GM18520 (cell line): ENCODE measurements around the gene TLE7.

Source experiments
- ATAC-seq: cut with Tn5 transposase; IDR thresholded peaks from one replicate; pipeline ENCODE4 v1.9.1; 2021; ENCODE audit not compliant: unreplicated experiment

TLE7 gene

DNA sequence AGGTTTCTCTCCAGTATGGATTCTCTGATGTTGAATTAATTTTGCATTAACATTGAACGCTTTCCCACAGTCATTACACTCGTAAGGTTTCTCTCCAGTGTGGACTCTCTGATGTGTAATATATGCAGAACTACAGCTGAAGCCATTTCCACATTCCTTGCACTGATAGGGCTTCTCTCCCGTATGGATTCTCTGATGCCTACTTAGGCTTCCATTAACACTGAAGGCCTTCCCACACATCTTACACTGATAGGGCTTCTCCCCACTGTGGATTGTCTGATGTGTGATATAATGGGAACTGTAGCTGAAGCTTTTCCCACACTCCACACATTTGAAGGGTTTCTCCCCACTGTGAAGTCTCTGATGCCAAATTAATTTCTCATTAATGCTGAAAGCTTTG is 7.2 kb upstream of the TLE7 start:
- ATAC-seq: no peak

DNA sequence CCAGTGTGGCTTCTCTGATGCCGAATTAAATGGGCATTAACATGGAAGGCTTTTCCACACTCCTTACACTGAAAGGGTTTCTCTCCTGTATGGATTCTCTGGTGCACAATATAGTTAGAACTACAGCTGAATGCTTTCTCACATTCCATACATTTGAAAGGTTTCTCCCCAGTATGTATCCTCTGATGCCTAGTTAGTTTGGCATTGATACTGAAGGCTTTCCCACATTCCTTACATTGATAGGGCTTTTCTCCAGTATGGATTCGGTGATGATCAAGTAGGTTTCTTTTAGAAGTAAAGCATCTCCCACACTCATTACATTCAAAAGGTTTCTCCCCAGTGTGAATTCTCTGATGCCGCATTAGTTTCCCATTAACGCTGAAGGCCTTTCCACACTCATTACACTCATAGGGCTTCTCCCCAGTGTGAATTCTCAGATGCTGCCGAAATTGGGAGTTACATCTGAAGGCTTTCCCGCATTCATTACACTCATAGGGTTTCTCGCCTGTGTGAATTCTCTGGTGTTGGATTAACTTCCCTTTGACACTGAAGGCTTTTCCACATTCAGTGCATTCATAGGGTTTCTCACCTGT is 6.5 kb upstream of the TLE7 start:
- ATAC-seq: no peak

DNA sequence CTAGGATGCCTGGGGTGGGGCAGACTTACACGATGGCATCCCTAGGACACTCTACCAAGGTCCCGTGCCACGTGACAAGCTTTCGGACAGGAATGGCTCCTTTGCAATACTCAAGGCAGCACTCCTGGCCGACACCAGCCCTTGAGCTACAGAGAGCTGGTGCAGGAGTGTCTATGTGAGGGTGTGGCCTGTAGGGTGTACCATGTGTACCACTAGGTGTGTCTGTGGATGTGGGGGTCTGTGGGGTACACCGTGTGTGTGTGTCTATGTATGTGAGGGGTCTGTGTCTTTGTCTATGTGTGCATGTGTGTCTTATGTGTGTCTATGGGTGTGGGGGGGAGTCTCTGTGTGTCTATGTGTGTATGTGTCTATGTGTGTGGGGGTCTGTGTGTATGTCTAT is 1.9 kb upstream of the TLE7 start:
- no peak for ATAC-seq

DNA sequence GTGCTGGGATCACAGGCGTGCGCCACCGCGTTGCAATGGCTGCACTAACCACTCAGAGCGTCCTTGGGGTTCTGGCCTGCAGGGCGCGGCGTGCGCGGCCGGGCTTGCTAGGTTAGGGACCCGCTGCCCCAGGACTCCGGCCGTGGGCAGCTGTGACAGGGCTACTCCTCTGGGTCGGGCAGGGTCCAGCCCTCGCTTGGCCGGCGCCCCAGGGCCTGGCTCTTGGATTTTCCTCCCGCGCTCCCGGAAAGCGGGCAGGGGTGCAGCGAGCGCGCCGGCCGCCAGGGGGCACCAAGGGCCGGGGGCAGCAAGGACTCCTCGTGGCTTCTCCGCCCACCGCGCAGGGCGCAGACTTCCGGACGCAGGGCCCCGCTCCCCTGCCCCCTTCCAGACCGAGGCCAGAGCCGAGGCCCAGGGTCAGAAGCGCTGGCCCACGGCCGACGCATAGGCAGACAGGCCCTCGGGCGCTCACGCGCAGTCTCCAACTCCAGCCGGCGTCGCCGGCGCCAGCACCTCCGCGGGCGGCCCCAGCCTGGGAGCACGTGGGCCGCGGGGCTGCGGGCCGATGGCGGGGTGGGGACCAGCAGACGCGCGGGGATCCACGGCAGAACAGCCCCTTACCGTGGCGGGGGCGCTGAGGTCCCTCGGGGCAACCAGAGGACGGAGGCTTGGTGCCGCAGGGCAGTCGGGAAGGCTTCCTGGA is 355 bp downstream of the TLE7 start:
- ATAC-seq: no peak

DNA sequence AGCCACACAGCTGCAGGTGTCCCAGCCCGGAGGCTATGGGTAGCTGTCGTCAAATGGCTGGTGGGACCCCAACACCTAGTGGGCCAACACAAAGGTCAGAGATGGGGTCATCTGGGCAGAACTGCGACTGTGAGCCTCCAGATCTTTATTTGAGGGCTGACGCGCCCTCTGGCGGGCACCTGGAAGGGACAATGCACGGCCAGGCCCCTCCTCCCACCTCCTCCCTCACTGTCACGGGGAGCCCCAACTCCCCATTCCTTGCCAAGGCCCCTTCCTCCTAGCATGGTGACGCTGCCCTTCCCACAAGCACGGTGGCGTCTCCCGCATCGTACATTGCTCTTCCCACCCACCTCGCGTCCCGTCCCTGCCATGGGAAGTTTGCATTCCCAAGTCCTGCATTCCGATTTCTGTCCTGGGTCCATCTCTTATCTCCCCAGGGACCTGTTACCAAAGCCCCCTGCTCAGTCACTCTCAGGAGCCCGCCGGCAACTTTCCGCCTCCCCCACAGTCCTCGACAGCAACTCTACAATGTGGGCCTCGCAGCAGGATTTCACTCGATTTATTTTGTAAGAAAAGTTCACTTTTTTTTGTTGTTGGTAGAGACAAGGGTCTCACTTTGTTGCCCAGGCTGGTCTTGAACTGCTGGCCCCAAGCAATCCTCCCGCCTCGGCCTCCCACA is 1.0 kb downstream of the TLE7 start:
- no peak for ATAC-seq

DNA sequence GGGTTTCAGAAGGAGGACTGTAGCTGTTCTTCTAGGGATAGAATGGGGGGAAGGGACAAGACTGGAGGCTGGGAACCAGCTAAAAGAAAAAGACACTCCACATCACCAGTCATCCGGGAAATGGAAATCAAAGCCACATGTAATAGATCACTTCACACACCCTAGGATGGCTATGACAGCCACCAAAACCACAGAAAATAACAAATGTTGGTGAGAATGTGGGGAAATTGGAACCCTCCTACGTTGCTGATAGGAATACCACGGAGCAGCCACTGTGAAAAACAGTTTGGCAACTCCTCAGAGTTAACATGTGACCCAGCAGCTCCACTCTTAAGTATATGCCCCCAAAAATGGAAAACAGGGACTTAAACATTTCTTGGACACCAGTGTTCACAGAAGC is 2.3 kb downstream of the TLE7 start:
- ATAC-seq: no peak

DNA sequence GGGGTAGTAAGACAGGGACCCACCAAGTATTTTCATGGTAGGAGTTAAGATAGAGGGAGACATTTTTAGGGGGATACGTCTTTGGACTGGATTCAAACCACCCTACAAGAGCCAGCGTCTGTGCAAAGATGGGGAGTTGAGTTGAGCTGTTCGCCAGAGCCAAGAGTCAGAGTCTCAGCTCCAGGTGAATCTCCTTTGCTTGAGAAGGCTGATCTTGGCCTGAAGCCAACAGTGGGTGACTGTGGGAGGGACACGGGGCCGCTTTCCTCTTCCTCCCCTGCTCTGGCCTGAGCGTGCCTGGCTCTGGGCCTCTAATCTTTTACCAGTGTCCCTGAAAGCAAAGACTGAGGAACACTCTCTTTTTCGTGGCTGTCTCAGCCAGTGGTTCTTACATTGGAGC is 5.4 kb downstream of the TLE7 start:
- no peak for ATAC-seq

DNA sequence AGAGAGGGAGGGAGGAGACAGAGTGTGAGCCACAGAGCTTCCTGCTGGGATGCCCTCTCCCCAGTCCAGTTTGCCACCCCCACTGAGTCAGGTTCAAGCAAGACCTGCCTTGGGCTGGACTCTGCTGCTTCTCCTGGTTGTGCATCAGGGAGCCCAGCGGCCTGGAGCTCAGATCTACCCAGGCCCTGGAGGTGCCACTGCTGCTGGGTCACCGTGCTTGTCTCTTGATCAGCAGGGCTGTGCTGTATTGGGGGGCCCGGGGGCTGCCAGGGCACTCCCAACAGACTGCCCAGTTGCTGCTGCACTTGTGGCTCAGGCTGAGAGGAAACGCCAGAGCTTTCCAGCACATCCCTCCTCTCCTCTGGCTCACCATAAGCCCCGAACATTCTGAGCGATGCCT is 8.9 kb downstream of the TLE7 start:
- ATAC-seq: no peak

DNA sequence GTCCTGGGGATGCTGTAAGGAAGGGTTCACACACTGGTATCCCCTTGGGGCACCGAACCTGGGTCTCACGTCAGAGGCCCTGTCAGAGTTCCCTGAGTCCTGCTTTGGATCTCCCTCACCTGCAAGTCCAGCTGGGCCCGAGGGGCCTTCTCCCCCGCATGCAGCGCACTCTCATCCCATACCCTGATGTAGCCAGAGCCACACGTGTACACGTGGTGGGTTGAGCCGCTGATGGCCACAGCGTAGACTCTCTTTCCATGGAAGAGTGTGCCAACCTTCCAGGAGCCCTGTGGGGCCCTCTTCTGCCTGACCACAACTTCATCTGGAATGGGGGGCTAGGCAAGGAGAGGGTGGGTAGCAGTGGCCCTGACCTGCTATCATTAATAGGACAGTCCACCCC is 9.9 kb downstream of the TLE7 start:
- ATAC-seq: no peak

DNA sequence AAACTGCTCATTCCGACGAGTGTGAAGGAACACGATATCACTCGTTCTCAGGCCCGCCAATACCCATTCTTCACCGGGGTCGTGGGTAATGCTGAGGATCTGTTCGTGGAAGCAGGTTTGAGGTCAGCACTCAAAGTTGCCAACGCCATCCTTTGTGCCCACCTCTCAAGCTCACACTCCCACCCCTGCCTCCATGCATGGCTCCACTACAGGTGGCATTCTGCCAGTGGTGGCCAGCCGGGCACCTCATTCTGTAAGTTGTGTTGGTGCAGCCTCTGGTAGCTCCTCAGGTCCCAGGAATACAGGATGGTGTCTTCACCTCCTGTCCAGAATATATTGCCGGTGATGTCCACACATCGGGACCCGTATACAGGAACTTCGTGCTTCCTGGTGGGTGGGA is 10.7 kb downstream of the TLE7 start:
- ATAC-seq: no peak

DNA sequence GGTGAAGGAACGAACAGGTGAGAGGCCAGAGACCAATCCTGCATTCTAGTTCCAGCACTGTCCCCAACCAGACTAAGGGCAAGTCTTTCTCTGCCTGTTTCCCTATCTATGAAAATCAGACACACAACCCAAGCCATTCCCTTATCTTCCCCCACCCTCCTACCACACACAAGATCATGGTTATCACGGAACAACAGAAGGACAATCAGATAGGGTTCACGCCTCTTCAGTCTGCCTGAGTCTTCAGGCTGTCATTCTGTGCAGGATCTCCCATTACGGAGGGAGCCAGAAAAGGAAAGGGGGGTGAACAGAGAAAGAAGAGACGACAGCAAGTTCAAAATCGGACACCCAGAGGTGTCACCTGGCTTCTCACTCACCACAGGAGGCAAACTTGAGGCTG is 11.1 kb downstream of the TLE7 start:
- no peak for ATAC-seq

DNA sequence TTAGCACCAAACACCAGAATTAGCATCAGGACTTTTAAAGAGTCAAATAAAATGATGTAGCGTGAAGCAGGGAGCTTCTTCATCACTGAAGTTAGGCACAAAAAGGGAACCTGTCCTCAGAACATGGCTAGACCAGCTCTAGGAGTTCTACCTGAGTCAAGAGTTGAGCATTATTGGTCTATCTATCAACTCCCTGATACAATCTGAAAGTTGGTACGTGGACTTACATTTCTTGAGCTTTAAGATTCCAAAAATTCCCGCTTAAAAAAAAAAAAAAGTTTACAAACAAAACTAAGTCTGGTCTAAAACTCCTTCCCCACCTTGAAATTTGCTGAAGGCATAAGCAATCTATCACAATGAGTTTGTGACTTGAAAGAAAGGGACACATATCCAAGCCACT is 12.3 kb downstream of the TLE7 start:
- ATAC-seq: no peak

DNA sequence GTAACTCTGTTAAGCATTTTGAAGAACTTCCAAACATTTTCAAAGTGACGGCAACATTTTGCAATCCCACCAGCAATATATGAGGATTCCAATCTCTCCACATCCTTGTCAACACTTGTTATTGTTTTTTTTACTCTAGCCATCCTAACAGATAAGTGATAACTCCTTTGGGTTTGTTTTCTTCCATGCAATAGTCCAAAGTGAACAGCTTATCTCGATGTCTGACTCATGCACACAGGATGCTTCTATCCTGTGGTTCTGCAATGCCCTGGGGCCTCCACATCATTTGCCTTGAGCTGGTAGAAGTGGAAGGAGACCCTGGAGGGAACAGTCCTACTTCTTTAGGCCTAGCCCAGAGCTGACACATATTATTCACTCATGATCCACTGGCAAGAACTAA is 13.0 kb downstream of the TLE7 start:
- no peak for ATAC-seq

DNA sequence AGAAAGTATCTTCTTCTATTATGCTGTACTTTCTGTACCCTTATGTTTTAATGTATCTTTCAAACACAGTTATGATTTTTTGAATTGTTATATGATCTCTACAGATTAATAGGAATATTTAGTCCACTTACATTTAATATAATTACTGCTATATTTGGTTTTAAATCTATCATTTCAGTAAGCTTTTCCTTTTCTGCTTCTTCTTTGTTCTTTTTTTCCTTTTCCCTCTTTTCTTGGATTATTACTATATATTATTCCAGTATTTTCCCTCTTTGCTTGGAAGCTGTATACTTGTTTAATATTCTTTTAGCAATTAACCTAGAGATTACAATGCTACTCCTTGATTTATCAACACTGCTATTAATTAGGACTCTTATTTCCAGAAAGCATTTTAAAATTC is 13.5 kb downstream of the TLE7 start:
- no peak for ATAC-seq

DNA sequence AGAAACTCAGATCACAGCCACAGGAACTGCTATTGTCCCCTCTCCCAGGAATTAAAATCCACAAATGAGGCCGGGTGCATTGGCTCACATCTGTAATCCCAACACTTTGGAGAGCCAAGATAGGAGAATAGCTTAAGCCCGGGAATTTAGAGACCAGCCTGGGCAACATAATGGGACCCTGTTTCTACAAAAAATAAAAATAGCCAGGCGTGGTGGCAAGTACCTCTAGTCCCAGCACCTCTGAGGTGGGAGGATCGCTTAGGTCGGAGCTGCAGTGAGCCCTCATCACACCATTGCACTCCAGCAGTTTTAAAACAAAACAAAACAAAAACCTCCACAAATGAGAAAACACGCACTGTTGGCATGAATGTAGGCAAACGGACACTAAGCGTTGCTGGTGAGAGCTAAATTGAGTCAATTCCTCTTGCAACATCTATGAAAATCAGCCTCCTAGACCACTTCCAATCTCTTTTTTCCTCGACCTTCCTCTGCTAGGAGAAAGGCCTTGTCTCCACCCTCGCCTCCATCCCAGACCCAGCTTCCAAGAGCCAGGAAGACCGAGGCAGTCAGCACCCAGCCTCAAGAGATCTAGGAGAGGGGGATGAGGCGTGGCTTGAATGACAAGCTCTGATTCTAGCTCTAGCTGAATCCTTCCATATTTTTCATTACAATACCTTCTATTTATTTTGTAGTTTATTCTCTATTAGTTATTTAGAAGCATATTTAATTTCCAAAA is 14.8 kb downstream of the TLE7 start:
- ATAC-seq: no peak

DNA sequence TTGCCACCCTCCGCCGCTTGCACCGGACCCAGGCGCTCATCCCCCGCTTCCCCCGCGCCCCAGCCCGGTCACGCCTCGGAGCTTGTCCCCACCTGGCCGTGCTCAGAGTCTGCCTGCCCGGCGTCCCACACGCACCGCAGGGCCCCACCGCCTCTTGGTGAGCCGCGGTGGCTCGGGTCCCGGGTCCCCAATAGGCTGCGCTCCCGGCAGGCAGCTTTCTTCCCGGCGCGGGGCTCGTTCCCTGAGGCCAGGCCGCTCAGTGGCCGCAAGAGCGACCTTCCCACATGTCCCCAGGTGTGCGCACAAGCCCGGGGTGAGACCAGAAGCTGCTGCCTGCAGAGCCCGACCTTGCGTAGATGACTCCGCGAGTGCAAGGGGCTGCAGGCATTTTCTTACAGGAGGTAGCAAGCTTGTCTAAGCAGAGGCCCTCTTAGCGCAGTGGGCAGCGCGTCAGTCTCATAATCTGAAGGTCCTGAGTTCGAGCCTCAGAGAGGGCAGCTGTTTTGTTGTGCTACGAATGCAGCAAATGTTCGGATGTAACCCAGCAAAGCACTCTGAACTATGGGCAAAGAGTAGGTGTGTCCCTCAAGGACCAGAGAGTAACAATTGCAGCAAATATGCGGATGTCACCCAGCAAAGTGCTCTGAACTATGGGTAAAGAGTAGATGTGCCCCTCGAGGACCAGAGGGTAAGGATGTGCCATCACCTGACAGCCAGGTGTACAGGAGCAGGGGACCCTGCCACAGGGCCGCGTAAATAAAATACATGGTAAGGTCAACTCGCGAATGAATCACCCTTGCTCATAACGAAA is 15.6 kb downstream of the TLE7 start:
- ATAC-seq: no peak

DNA sequence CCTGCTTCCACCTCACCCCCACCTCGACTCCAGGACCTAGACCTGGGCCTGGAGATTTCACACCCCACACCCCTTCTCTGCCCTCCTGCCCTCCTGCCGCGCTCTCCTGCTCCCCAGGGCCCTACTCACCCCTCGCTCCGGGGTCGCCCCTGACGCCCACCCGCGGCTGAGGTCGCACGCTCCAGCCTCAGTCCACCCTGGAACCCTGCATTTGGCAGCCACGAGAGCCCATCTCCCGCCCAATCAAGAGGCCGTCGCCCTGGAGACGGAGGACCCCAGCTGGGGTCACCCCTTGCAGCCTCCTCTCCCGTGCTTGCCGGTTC is 16.1 kb downstream of the TLE7 start:
- no peak for ATAC-seq

DNA sequence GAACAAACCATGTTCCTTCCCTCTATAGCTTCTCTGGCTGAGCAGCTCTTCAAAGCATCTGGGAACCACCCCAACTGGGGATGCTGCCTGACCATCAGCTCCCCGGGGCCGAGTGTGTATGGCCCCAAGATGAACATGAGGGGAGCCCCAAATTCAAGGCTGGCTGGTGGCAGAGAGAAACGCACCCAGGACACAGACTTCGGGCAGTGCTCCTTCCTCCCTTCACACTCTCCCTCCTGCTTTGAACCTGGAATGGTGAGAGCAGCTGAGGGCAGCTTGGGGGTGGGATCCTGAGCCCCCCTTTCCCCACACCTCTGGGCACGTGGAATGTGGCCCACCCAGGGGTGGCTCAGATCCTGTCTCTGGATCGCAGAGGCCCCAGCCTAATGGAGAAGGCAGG is 17.2 kb downstream of the TLE7 start:
- no peak for ATAC-seq

DNA sequence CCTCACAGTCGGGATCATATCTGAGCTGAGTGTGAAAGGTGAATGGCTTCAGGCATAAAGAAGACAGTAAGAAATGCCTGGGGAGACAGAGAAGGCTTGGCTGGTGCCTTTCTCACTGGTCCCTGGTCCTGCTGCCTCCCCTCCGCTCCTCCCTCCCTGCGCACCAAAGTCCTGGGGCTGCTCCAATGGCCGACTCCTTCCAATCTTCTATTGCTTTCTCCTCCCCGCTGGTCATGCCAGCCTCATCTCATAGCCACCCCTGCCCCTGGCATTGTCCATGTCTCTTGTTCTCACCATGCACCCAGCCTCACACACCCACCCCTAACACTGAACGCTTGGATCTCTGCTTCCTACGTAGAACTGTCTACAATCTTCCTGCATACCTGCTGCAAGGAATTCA is 18.0 kb downstream of the TLE7 start:
- no peak for ATAC-seq

DNA sequence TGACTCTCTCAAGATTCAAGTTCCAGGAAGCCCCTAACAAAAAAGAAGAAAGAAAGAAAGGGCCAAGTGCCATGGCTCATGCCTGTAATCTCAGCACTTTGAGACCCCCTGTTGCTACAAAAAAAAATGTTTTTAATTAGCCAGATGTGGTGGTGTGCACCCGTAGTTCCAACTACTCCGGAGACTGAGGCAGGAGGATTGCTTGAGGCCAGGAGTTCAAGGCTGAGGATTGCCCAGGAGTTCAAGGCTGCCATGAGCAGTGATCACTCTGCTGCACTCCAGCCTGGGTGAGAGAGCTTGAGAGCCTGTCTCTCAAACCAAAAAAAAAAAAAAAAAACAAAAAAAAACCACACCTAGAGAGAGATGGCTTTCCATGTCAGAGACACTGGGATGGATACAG is 18.8 kb downstream of the TLE7 start:
- no peak for ATAC-seq

DNA sequence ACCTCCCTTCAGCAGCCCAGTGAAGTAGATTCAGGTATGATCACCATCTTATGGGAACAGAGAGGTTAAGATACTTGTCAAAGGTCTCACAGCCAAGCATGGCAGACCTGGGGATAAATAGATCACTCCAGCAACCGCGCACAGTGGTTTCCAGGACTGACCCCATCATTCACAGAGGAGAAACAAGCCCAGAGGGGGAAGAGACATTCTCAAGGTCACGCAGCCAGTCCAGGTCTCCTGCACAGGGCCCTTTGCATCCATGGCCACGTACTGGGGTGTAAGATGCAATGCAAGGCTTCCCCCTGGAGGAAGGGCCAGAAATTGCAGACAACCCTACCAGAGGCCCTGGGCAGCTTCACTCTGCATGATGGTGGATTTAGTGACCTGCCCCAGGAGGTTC is 19.9 kb downstream of the TLE7 start:
- ATAC-seq: no peak
